NOMO-1 treated with DMSO at 0.1 percent for 48 hours (cell line): Measurements from ENCODE around the gene CD40.

Experiments
- DNase-seq: peaks from one replicate; lab custom pipeline; 2025; ENCODE audit not compliant: unreplicated experiment; lab: John Stamatoyannopoulos, UW

The CD40 gene

DNA sequence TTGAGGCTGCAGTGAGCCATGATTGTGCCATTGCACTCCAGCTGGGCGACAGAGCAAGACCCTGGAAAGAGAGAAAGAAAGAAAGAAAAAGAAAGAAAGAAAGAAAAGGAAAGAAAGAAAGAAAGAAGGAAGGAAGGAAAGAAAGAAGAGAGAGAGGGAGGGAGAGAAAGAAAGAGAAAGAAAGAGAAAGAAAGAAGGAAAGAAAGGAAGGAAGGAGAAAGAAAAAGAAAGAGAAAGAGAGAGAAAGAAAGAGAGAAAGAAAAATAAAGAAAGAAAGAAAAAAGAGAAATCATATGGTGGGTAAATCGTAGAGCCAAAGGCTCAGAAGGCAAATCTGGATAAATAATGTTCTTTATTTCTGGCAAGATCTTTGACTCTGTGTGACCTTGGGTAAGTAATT is 53.4 kb downstream of the CD40 start:
- no peak for DNase-seq

GRCh38 chr20:46171909-46172308 is 53.8 kb downstream of the CD40 start:
- DNase-seq: peak; percentile 26

DNA sequence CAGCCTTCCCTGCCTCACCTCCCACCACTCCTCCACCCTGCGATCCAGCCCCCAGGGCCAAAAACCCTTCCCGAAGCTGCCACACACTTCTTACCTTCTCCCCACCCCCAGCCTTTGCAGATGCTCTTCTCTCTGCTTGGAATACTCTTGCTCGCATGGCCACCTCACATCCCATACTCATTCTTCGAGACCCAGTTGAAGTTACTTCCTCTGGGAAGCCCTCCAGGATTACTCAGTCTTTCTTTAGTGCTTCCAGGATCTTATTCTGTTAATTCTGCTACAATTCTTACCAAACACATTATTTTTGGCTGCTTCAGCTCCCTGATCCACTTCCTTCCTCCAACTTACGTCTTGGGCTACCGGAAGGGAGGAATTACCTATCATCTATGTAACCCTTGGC is 54.3 kb downstream of the CD40 start:
- DNase-seq: no peak

GRCh38 chr20:46172961-46173536 is 54.9 kb downstream of the CD40 start:
- no peak for DNase-seq

GRCh38 chr20:46173652-46174468 is 55.7 kb downstream of the CD40 start:
- DNase-seq: no peak

DNA sequence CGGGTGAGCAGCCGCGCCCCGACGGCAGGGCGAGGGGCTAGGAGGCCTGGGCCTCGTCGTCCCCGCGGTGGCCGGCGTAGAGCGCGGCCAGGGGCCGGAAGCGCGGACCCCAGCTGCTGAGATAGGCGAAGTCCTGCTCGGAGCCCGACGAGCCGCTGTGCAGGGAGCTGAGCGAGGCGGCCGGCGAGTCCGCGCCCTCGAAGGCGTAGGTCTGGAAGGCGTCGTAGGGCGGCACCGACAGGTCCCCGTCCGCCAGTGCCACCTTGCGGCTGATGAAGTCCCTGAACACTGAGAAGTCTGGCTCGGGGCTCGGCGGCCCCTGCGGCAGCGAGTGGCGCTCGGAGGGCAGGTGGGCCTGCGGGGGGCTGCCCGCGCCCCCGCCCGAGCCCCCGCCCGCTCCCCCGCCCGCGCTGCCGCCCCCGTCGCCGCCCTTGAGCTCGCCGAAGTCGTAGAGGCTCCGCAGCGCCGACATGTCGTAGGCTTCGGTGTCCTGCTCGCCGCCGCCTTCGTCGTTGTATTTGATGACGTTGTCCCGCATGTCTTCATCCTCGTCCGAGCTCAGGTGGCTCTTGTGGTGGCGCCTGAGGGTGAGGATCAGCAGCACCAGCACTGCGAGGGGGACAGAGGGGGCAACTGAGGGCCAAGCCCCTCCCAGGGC is 56.5 kb downstream of the CD40 start:
- DNase-seq: peak; percentile 64

GRCh38 chr20:46175127-46175494 is 57.0 kb downstream of the CD40 start:
- DNase-seq: no peak

GRCh38 chr20:46176739-46177378 is 58.7 kb downstream of the CD40 start:
- DNase-seq: no peak

- DNase-seq: no peak
Measured at GRCh38 chr20:46177768-46178167, 59.7 kb downstream of the CD40 start.

DNA sequence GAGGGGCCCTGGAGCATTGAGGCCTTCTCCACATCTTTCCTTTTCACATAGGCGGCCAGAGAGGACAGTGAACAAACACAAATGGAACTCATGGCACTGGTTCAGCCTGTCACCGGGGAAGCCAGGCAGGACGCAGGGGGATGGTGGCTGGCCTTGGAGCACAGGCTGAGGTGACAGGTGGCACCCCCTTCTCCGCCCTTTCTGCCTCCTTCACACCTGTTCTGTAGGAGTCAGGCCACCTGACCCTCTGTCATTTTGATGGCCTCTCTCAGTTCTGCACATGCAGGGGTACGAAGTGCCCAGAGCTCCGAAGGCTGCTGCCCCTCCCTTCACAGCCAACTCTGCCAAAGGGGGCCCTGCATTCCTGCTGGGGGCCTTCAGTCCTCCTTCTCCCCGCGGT is 60.8 kb downstream of the CD40 start:
- no peak for DNase-seq
